Mucosa of descending colon (tissue), 3 donors: Measurements from ENCODE around the gene PPP1CC. TPM values are rescaled to one million over a fixed set of nuclear protein-coding genes. Genes with fewer than 3 reads are reported as not detected.
A peak's percentile ranks its signal among the peaks of the same experiment; 100 is the strongest.

Experiments used
- ATAC-seq: fragments of 200-7000 bp; cut with Tn5 transposase; one replicate; pipeline ENCODE4 v1.9.1; 2020; ENCODE audit warnings: mild to moderate bottlenecking, moderate library complexity
- DNase-seq, 3 donors: peaks; one replicate each; pipeline ENCODE4 v3.0.0-alpha.2; 2020
- H3K36me3 ChIP-seq: fragments of 200-600 bp; one replicate; pipeline ENCODE4 v1.8.0; 2021; ENCODE audit warnings: low read depth, mild to moderate bottlenecking
- H3K4me1 ChIP-seq: fragments of 200-600 bp; one replicate; pipeline ENCODE4 v1.8.0; 2021; ENCODE audit warnings: low read depth, mild to moderate bottlenecking
- H3K4me3 ChIP-seq: fragments of 200-600 bp; one replicate; pipeline ENCODE4 v1.8.0; 2021; ENCODE audit warnings: mild to moderate bottlenecking
- H3K9me3 ChIP-seq: fragments of 200-600 bp; one replicate; pipeline ENCODE4 v1.8.0; 2021; ENCODE audit warnings: mild to moderate bottlenecking
- intact Hi-C, 2 donors: fragments of 100-400 bp; cut with DNase I in 1 of 2; cut with micrococcal nuclease in 1 of 2; formaldehyde crosslinking; loops; one replicate each; pipeline versions ENCODE4 v1.11.0 to v1.11.1; 2022; cut with DNase I, micrococcal nuclease
- long read RNA-seq, 2 donors: library from polyadenylated mRNA; unstranded; transcript quantifications; one replicate each; pipeline ENCODE4 v2.0.0, GENCODE V29; 2019 to 2021
- total RNA-seq, 3 donors: library from RNA; stranded (reverse); fragmentation: NEBNext Ultra II Directional in 2 of 3; extraction: Animal tissue kit (Norgen Biotek cat#: 25700) in 2 of 3; gene quantifications; one replicate each; pipeline versions ENCODE4 v1.2.1 to v1.2.4, GENCODE V29; 2021 to 2023
- TF ChIP-seq, protein P1 (sequence below): fragments of 200-600 bp; IDR thresholded peaks from one replicate; pipeline ENCODE4 v1.8.0; 2022; ENCODE audit warnings: antibody characterized with exemption, mild to moderate bottlenecking
- donor health status: DM: no; HTN: no; CAD: no; lungs with moderate emphysema.
- donor health status: DM: no; HTN: no; CAD: no.
- donor health status: DM: no; HTN: yes; CAD: no.

PPP1CC gene
- total RNA-seq = 100 to 1,000 TPM; 145 to 171 (median 161) TPM
- long read RNA-seq, donor 1, transcript PPP1CC-202 (8 exons, 1,472 nt) = minor isoform, 5 of 135 reads
- long read RNA-seq, donor 1, transcript PPP1CC-201 (7 exons, 2,559 nt) = major isoform, 119 of 135 reads
- long read RNA-seq, donor 1, partial matches to known transcripts = 2 of 135 reads
- long read RNA-seq, donor 1, other reads (novel, unspliced or antisense) = 6 of 135 reads
- long read RNA-seq, donor 2, transcript PPP1CC-201 (7 exons, 2,559 nt) = major isoform, 51 of 65 reads
- long read RNA-seq, donor 2, partial matches to known transcripts = 1 of 65 reads
- long read RNA-seq, donor 2, other reads (novel, unspliced or antisense) = 7 of 65 reads

DNA sequence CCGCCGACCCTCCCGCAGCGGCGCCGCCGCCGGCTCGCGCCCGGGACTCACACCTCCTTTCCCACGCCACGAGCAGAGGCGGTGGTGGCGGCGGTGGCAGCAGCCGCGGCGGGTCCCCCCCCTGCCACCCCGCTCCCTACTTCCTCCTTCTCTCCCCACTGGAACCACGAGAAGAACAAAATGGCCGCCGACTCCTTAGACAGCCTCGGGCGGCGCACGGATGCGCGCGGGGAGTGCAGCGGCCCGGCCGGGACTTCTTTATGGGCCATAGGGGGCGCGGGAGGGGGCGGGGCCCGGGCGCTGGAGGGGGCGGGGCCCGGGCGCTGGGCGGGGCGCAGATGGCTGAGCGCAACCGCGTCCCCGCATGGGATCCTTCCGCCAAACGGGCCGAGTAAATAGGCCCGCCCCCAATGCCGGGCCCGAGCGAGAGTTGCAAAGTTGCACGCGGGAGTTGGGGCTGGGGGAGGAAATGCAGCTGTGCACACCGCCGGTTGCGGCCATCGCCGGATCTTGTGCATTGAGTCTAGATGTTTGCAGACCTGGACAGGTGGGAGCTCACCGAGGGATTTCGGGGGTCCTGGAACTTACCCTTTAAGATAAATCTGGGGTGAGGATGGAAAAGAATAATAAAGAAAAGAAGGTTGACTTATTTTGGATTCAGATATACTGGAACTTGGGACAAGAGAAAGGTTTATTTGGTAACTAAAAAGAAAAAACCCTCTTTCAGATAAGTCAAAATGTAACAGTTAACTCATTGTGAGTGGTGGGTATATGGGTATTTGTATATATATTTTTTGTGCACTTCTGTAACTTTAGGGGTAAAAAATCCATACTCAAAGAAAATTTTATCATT, at the start of gene PPP1CC:
Gene PPP1CC (minus strand): TSS at position 174 of the 853 bp plus-strand sequence. CDS start 184 bp downstream, outside the sequence.
- peak; percentile 95 to 96 (median 95) for DNase-seq
- Histone ChIP-seq H3K4me1 (peaks cover 36% of the 10 kb centered on the region), H3K9me3 (no peaks in the 10 kb centered on the region), H3K36me3 (no peaks in the 10 kb centered on the region), H3K4me3 (peak within 1 kb of the TSS; percentile 98)
- intact Hi-C loops = no loop called here
- ATAC-seq = peak; percentile 94
- TF ChIP-seq, protein P1, sequence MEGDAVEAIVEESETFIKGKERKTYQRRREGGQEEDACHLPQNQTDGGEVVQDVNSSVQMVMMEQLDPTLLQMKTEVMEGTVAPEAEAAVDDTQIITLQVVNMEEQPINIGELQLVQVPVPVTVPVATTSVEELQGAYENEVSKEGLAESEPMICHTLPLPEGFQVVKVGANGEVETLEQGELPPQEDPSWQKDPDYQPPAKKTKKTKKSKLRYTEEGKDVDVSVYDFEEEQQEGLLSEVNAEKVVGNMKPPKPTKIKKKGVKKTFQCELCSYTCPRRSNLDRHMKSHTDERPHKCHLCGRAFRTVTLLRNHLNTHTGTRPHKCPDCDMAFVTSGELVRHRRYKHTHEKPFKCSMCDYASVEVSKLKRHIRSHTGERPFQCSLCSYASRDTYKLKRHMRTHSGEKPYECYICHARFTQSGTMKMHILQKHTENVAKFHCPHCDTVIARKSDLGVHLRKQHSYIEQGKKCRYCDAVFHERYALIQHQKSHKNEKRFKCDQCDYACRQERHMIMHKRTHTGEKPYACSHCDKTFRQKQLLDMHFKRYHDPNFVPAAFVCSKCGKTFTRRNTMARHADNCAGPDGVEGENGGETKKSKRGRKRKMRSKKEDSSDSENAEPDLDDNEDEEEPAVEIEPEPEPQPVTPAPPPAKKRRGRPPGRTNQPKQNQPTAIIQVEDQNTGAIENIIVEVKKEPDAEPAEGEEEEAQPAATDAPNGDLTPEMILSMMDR = no peak

DNA sequence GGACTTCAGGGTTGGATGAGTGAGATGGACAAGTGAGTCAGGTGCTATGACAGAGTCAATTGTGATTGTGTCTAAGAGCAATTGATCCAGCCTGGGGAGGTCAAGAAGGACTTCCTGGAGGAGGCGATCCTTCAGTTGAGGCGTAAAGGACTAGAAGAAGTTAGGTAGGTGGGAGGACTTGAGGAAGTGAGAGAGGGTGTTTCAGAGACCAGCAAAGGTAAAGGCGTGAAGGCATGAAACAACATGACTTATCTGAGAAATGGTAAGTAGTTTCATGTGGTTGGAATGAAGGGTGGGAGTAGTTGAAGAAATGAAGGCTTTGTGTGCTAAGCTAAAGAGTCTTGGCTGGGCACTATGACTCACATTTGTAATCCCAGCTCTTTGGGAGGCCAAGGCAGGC, 48.9 kb upstream of the PPP1CC start:
- intact Hi-C loops = no loop called here
- TF ChIP-seq, protein P1 = no peak
- DNase-seq (no peak), ATAC-seq (no peak)
- Histone ChIP-seq H3K36me3 (no peaks in the 10 kb centered on the region), H3K4me1 (no peaks in the 10 kb centered on the region), H3K9me3 (no peaks in the 10 kb centered on the region), H3K4me3 (no peak overlapping the region)

- TF ChIP-seq, protein P1 = no peak
- intact Hi-C loops = no loop called here
- peak; percentile 43 for ATAC-seq
- no peak for DNase-seq
- no peak overlapping the region for H3K4me3 ChIP-seq
- H3K9me3 ChIP-seq = no peaks in the 10 kb centered on the region
- no peaks in the 10 kb centered on the region for H3K4me1 ChIP-seq
- H3K36me3 ChIP-seq = no peaks in the 10 kb centered on the region
Measured at GRCh38 chr12:110790301-110790700, 47.6 kb upstream of the PPP1CC start.

DNA sequence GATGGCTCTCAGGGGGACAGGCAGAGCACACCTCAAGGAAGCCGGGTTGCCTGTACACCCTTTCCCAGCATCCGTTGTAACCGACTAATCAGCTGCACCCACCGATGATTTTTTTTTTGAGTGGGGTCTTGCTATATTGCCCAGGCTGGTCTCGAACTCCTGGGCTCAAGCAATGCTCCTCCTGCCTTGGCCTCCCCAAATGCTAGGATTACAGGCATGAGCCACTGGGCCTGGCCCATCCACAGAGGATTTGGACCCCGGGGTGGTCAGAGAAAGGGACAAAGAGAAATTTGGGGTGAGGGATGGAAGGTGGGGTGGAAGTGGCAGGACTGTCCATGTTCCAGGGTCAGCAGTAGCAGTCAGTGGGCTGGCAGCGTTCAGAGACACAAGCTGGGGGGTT, 43.3 kb upstream of the PPP1CC start:
- ATAC-seq = no peak
- Histone ChIP-seq H3K36me3 (no peaks in the 10 kb centered on the region), H3K4me1 (no peaks in the 10 kb centered on the region), H3K9me3 (no peaks in the 10 kb centered on the region), H3K4me3 (no peak overlapping the region)
- TF ChIP-seq, protein P1 = no peak
- DNase-seq = no peak
- intact Hi-C loops = no loop called here

DNA sequence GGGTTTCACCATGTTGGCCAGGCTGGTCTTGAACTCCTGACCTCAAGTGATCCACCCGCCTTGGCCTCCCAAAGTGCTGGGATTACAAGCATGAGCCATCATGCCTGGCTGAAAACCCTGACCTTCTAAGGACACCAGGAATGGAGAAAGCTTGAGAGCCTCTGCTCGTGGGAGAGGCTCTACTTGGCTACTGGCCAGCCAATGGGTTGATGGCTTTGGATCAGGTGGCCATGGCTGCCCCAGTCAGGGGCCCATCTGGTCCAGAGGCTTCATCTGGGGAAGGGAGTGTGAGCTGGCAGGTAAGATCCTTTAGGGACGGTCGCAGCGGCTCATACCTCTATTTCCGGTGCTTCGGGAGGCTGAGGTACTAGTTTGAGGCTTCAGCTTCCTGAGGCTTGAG, 42.5 kb upstream of the PPP1CC start:
- TF ChIP-seq, protein P1 = no peak
- Histone ChIP-seq H3K9me3 (no peaks in the 10 kb centered on the region), H3K4me1 (no peaks in the 10 kb centered on the region), H3K4me3 (no peak overlapping the region), H3K36me3 (no peaks in the 10 kb centered on the region)
- ATAC-seq (no peak), DNase-seq (no peak)
- intact Hi-C loops = no loop called here
